ENCODE measurements around the gene EZH2. TPM values are rescaled to one million over a fixed set of nuclear protein-coding genes. Genes with fewer than 3 reads are reported as not detected.

The EZH2 gene
- total RNA-seq, 2 donors from 2014 or later = 2.3 to 8.6 TPM

DNA sequence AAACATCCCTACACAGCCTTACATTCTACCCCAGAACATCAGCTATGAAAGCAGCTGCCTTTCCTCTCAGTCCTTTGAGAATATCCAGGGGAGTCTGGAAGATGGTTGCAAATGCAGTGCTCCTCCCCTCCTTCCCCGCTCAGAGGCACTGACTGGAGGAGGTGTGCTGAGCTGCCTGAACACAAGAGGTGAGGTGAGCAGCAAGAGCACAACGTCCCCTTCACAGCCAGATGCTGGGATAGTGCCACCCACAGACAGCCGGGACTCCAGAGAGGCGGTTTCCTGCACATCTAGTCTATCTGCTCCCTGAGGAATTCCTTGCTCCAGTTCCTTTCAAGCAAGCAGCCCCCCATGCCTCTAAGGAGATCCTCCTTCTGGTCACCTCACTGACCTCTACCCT lies 74.2 kb downstream of the EZH2 start:
- Histone ChIP-seq H3K4me3 (no peak overlapping the region), H3K27ac (no peak overlapping the region), H3K36me3 (no peaks in the 10 kb centered on the region), H3K27me3 (replicated peaks; ENCODE audit: insufficient read depth) (no peaks in the 10 kb centered on the region), H3K9me3 (no peaks in the 10 kb centered on the region), H3K4me1 (replicated peaks) (no peaks in the 10 kb centered on the region)
- WGBS = 54% methylated on average over 4 of the region's 4 CpGs
- intact Hi-C loops (cut with DNase I) = no loop called here
- no peak for DNase-seq (ENCODE audit: low spot score)
- no peak for TF ChIP-seq POLR2AphosphoS5 (IDR thresholded peaks at IDR 0.05)
- TF ChIP-seq POLR2A (IDR thresholded peaks at IDR 0.05) = no peak
- TF ChIP-seq, protein P1, sequence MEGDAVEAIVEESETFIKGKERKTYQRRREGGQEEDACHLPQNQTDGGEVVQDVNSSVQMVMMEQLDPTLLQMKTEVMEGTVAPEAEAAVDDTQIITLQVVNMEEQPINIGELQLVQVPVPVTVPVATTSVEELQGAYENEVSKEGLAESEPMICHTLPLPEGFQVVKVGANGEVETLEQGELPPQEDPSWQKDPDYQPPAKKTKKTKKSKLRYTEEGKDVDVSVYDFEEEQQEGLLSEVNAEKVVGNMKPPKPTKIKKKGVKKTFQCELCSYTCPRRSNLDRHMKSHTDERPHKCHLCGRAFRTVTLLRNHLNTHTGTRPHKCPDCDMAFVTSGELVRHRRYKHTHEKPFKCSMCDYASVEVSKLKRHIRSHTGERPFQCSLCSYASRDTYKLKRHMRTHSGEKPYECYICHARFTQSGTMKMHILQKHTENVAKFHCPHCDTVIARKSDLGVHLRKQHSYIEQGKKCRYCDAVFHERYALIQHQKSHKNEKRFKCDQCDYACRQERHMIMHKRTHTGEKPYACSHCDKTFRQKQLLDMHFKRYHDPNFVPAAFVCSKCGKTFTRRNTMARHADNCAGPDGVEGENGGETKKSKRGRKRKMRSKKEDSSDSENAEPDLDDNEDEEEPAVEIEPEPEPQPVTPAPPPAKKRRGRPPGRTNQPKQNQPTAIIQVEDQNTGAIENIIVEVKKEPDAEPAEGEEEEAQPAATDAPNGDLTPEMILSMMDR (IDR thresholded peaks at IDR 0.05) = no peak

DNA sequence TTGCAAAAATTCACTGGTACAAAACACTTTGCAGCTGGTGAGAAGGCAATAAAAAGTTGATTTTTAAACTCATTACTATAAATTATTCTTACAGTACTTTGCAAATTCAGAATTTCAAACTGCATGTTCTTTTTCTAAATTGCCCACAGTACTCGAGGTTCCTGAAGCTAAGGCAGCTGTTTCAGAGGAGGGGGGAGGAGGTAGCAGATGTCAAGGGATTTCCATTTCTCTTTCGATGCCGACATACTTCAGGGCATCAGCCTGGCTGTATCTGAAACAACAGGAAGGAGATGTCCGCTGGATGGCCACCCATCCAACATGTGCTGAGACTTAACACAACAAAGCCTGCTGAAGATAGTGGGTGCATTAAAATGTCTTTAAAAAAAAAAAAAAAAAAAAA lies 76.7 kb downstream of the EZH2 start:
- no peak for DNase-seq (ENCODE audit: low spot score)
- Histone ChIP-seq H3K4me3 (no peak overlapping the region), H3K4me1 (replicated peaks) (no peaks in the 10 kb centered on the region), H3K9me3 (no peaks in the 10 kb centered on the region), H3K27me3 (replicated peaks; ENCODE audit: insufficient read depth) (no peaks in the 10 kb centered on the region), H3K36me3 (no peaks in the 10 kb centered on the region), H3K27ac (no peak overlapping the region)
- TF ChIP-seq, protein P1 (IDR thresholded peaks at IDR 0.05) = no peak
- TF ChIP-seq POLR2A (IDR thresholded peaks at IDR 0.05) (no peak), POLR2AphosphoS5 (IDR thresholded peaks at IDR 0.05) (no peak)
- WGBS = 62% methylated on average over 4 of the region's 4 CpGs
- intact Hi-C loops (cut with DNase I) = no loop called here

DNA sequence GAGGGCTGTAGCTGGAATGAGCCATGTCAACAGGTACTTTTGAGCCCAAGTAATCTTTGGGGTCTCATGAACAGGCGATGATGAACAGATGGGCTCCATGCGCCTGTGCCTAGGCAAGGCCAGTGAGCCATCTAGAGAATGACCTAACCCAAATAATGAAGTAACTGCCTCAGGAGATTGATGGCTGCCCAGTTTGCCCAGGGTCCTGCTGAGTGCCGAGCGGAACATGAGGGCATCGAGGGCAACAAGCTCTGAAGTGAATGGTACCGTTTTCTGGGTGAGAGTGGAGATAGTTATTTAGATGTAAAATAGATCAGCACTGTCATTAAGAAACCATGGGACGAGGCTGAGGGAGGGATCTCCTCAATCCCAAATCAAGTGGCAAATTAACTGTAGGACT lies 77.9 kb downstream of the EZH2 start:
- H3K4me1 ChIP-seq (replicated peaks) = no peaks in the 10 kb centered on the region
- no peak for DNase-seq (ENCODE audit: low spot score)
- H3K9me3 ChIP-seq = no peaks in the 10 kb centered on the region
- no peaks in the 10 kb centered on the region for H3K27me3 ChIP-seq (replicated peaks; ENCODE audit: insufficient read depth)
- 93% methylated on average over 7 of the region's 7 CpGs for WGBS
- intact Hi-C loops (cut with DNase I) = no loop called here
- H3K4me3 ChIP-seq = no peak overlapping the region
- H3K27ac ChIP-seq = no peak overlapping the region
- peaks cover 0 to 4% of the 10 kb centered on the region in 2 donors for H3K36me3 ChIP-seq
- TF ChIP-seq POLR2AphosphoS5 (IDR thresholded peaks at IDR 0.05) (no peak), POLR2A (IDR thresholded peaks at IDR 0.05) (no peak)
- TF ChIP-seq, protein P1 (IDR thresholded peaks at IDR 0.05) = no peak

DNA sequence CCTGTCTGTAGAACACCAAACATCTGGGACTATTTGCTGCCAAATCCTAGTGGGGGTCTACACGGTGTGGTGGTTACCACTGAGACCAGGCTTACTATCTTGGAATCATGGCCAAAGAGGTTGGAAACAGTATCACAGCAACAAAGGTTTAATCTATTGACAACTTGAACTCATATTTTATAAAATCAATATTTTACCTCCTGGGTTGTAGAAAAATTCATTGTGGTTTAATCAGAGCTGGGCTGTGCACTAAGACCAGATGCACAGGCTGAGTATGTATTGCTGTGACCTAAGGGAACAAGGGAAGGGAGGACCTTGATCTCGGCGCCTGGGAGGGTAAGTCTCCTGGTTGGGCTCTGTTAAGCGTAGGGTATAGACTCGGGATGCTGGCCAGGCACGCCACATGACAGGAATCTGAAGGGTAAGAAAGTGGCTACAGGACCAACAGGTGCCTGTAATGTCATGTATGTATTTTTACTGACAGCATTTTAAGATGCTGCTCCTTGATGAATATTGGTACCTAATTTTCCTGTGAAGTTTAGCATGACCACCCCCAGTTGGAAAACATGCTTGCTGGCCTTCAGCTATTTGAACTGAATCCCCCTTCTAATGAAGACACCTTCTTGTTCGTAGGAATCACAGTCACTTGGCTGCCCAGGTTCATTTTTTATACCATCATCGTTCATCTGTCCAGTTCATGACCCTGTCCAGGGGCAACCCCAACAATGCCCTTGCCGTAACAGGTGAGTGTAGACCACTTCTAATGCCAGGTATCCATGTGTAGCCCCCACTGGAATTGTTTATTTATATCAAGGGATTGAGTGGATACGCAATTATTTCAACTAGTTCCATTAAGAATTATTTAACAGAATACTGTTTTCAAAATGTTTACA lies 79.5 kb downstream of the EZH2 start:
- Histone ChIP-seq H3K27ac (no peak overlapping the region), H3K4me3 (no peak overlapping the region), H3K9me3 (no peaks in the 10 kb centered on the region), H3K36me3 (peaks cover 6 to 16% of the 10 kb centered on the region in 2 donors), H3K4me1 (replicated peaks) (no peaks in the 10 kb centered on the region), H3K27me3 (replicated peaks; ENCODE audit: insufficient read depth) (no peaks in the 10 kb centered on the region)
- no peak for DNase-seq (ENCODE audit: low spot score)
- 82% methylated on average over 10 of the region's 10 CpGs for WGBS
- intact Hi-C loops (cut with DNase I) = no loop called here
- TF ChIP-seq POLR2A (IDR thresholded peaks at IDR 0.05) (no peak), POLR2AphosphoS5 (IDR thresholded peaks at IDR 0.05) (no peak)
- TF ChIP-seq, protein P1 (IDR thresholded peaks at IDR 0.05) = no peak

DNA sequence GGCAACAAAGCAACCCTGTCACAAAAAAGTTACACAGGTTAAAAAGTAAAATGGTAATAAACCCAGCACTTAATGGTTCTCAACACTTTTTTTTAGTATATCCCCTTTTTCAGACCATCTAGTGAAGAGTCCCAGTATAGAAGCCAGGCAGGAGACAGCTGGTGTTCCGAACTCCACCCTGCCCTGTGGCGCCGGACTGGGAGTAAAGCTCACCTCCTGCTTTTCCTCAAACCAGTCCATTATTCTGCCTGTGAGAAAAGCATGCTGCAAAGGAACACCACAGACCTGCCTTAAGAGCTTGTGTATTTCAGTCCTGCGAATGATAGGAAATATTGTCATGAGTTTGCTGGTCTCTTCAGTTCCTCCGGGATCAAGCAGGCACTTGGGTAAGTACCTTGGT lies 81.0 kb downstream of the EZH2 start:
- intact Hi-C loops (cut with DNase I) = no loop called here
- DNase-seq (ENCODE audit: low spot score) = no peak
- no peak overlapping the region for H3K27ac ChIP-seq
- no peak for TF ChIP-seq POLR2AphosphoS5 (IDR thresholded peaks at IDR 0.05)
- TF ChIP-seq, protein P1 (IDR thresholded peaks at IDR 0.05) = no peak
- no peak for TF ChIP-seq POLR2A (IDR thresholded peaks at IDR 0.05)
- no peaks in the 10 kb centered on the region for H3K9me3 ChIP-seq
- WGBS = 95% methylated on average over 5 of the region's 5 CpGs
- H3K36me3 ChIP-seq = peaks cover 6 to 20% of the 10 kb centered on the region in 2 donors
- H3K4me1 ChIP-seq (replicated peaks) = no peaks in the 10 kb centered on the region
- no peaks in the 10 kb centered on the region for H3K27me3 ChIP-seq (replicated peaks; ENCODE audit: insufficient read depth)
- H3K4me3 ChIP-seq = no peak overlapping the region

Measured in prostate gland (tissue), 2 donors.